Activated naive CD8-positive, alpha-beta T cell treated with anti-CD3 and anti-CD28 coated beads, Interleukin-2, amount 10 ng/mL, durations not matched to agents 7 days and 5 days (primary cell): ENCODE data around the gene UBTF. TPM values are rescaled to one million over a fixed set of nuclear protein-coding genes. Genes with fewer than 3 reads are reported as not detected.

Experiments
- ATAC-seq: fragments of 150-1000 bp; cut with Tn5 transposase; one replicate; pipeline ENCODE4 v1.10.0; 2021; ENCODE audit warnings: low read depth, moderate library complexity
- POLR2A ChIA-PET: fragments of 350-600 bp; sonication (Branson Sonifier 250); formaldehyde crosslinking; loops from one replicate; lab custom pipeline; 2021; ENCODE audit warnings: antibody characterized with exemption; lab: Charles Lee
- DNase-seq: peaks from one replicate; pipeline ENCODE4 v3.0.0; 2021
- H3K27ac Mint-ChIP-seq: one replicate; pipeline ENCODE4 v1.8.0; 2022; ENCODE audit warnings: mild to moderate bottlenecking, mixed read lengths
- H3K27me3 Mint-ChIP-seq: one replicate; pipeline ENCODE4 v1.8.0; 2022; ENCODE audit warnings: mild to moderate bottlenecking, moderate library complexity, mixed read lengths
- H3K36me3 Mint-ChIP-seq: one replicate; pipeline ENCODE4 v1.8.0; 2021; ENCODE audit warnings: mild to moderate bottlenecking, mixed read lengths
- H3K4me1 Mint-ChIP-seq: one replicate; pipeline ENCODE4 v1.8.0; 2021; ENCODE audit warnings: mixed read lengths
- H3K4me3 Mint-ChIP-seq: one replicate; pipeline ENCODE4 v1.8.0; 2022; ENCODE audit warnings: mild to moderate bottlenecking, moderate library complexity, mixed read lengths
- H3K9me3 Mint-ChIP-seq: one replicate; pipeline ENCODE4 v1.8.0; 2021; ENCODE audit warnings: mixed read lengths
- total RNA-seq, 2 experiments: library from RNA; stranded (reverse); gene quantifications; one replicate each; pipeline ENCODE4 v1.2.3, GENCODE V29; 2021

UBTF gene
- total RNA-seq, 2 experiments from 2014 or later = 183 to 200 TPM

DNA sequence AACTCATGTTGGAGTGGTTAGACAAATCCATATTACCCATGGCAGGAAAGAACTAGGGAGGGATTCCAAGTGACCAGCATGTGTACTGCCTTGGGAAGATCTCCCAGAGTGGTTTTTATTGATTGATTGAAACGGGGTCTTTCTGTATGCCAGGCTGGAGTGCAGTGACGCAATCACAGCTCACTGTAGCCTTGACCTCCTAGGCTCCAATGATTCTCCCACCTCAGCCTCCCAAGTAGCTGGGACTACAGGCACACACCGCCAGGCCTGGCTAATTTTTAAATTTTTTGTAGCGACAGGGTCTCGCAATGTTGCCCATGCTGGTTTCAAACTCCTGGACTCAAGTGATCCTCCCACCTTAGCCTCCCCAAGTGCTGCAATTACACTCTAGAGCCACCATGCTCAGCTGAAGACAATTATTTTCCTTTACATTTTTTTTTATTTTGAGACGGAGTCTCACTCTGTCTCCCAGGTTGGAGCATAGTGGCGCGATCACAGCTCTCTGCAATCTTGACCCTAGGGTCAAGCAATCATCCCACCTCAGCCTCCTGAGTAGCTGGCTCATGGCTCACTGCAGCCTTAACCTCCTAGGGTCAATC is 35.2 kb downstream of the UBTF start:
- Mint-ChIP-seq H3K27ac (no peak overlapping the region), H3K4me1 (peaks cover 31% of the 10 kb centered on the region), H3K27me3 (no peaks in the 10 kb centered on the region), H3K36me3 (peaks cover 15% of the 10 kb centered on the region), H3K9me3 (no peaks in the 10 kb centered on the region), H3K4me3 (peak overlapping the region; percentile 3)
- POLR2A ChIA-PET = interaction anchor here (1.2 to 4.2 kb wide), 4 partner anchors 14 to 43 kb away, joined by 3 to 56 read pairs (median 16); partner anchors contain the start of genes ASB16 and ATXN7L3
- ATAC-seq (no peak), DNase-seq (no peak)

DNA sequence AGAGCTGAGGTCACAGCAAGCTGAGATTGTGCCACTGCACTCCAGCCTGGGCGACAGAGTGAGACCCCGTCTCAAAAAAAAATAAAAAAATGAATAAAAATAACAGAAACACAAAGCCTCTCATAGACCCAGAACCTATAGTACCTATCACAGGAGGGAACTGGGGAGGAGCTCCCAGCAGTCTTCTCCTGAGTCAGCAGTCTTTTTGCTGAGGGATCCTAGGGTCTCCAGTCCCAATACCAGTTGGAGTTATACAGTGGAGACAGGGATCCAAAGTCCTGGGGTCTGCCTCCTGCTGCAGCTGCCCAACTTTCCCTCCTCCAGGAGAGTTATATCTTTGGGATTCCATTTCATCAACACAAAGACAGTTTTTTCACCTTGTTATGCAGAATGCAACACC is 36.5 kb downstream of the UBTF start:
- Mint-ChIP-seq H3K4me1 (peaks cover 24% of the 10 kb centered on the region), H3K9me3 (no peaks in the 10 kb centered on the region), H3K27me3 (no peaks in the 10 kb centered on the region), H3K36me3 (peaks cover 17% of the 10 kb centered on the region), H3K4me3 (no peak overlapping the region), H3K27ac (no peak overlapping the region)
- ATAC-seq (no peak), DNase-seq (no peak)
- POLR2A ChIA-PET = no interaction called here

DNA sequence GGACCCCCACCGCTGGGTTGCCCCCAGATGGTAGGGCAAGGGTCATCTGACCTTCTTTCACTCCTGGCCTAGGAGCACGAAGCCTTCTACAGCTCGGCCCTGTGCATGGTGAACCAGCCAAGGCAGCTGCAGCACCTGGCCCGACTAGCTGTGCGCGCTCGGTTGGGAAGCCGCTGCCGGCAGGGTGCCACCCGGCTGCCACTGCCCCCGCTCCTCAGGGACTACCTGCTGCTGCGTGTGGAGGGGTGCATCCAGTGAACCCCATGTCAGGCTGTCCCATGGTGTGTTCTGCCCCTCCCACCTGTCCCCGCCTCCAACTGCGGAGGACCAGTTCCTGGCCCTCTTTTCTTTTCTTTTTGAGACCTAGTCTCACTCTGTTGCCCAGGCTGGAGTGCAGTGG is 41.3 kb downstream of the UBTF start:
- DNase-seq (no peak), ATAC-seq (no peak)
- Mint-ChIP-seq H3K9me3 (no peaks in the 10 kb centered on the region), H3K36me3 (peaks cover 19% of the 10 kb centered on the region), H3K4me1 (peaks cover 4% of the 10 kb centered on the region), H3K4me3 (no peak overlapping the region), H3K27me3 (no peaks in the 10 kb centered on the region), H3K27ac (no peak overlapping the region)
- POLR2A ChIA-PET = no interaction called here

DNA sequence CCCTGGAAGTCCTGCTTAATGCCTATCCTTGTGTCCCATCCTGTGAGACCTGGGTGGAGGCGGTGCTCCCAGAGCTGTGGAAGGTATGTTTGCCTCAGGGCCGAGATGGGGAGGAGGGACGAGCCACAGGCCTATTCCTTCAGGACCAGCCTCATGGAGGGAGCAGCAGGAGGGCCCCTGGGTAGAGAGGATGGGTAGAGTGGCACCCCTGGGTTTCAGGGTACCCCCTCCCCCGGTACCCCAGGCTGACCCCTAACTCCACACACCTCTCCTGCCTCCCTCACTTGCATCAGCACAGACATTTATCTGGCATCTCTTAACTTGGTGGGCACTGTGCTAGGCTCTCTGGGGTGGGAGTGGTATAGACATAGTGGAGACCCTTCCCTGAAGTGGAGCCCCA is 41.8 kb downstream of the UBTF start:
- Mint-ChIP-seq H3K4me1 (peaks cover 4% of the 10 kb centered on the region), H3K9me3 (no peaks in the 10 kb centered on the region), H3K36me3 (peaks cover 19% of the 10 kb centered on the region), H3K27me3 (no peaks in the 10 kb centered on the region), H3K27ac (no peak overlapping the region), H3K4me3 (no peak overlapping the region)
- ATAC-seq = no peak
- POLR2A ChIA-PET = no interaction called here
- no peak for DNase-seq

DNA sequence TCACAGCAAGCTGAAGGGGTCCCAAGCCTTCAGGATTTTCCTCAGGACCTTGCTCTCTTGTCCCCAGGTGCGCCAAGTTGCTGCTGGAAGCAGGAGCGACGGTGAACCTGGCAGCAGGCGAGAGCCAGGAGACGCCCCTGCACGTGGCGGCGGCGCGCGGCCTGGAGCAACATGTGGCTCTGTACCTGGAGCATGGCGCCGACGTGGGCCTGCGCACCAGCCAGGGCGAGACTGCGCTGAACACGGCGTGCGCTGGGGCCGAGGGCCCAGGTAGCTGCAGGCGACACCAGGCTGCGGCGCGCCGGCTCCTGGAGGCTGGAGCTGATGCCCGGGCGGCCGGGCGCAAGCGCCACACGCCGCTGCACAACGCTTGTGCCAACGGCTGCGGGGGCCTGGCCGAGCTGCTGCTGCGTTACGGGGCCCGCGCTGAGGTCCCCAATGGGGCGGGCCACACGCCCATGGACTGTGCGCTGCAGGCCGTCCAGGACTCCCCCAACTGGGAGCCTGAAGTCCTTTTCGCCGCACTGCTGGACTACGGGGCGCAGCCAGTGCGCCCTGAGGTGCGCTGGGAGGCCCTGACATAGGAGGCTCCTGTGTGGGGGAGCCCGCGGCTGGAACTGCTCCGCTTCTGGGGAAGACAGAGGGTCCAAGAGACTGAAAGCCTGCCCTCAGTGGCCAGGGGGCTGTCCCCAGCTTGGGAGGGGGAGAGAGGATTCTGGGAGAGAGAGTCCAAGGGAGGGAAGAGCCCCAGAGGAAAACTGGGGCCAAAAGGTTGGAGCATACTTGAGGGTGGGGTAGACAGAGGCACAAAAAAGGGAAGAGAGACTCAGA is 42.6 kb downstream of the UBTF start:
- Mint-ChIP-seq H3K27ac (no peak overlapping the region), H3K4me1 (peaks cover 3% of the 10 kb centered on the region), H3K27me3 (no peaks in the 10 kb centered on the region), H3K36me3 (peaks cover 14% of the 10 kb centered on the region), H3K9me3 (no peaks in the 10 kb centered on the region), H3K4me3 (no peak overlapping the region)
- POLR2A ChIA-PET = interaction anchor here (0.9 kb wide), 1 partner anchor 9 kb away, joined by 3 read pairs; no protein-coding TSS in a partner anchor
- no peak for DNase-seq
- ATAC-seq = no peak

DNA sequence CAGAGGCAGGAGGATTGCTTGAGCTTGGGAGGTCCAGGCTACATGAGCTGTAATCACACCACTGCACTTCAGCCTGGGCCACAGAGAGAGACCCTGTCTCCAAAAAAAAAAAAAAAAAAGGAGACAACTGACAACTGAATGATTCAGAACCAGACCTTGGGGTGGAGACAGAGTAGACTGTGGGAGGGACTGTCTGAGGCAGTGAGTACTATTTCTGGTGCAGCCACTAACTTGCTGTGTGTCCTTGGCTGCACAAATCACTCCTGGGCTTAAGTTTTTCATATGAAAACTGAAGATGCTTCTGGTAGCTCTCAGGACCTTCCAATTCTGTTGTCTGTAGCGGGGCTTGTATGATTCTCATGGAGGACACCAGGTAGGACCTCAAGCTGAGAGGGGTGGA is 43.2 kb downstream of the UBTF start:
- POLR2A ChIA-PET = interaction anchor here (0.9 kb wide), 1 partner anchor 9 kb away, joined by 3 read pairs; no protein-coding TSS in a partner anchor
- Mint-ChIP-seq H3K4me3 (no peak overlapping the region), H3K27me3 (no peaks in the 10 kb centered on the region), H3K27ac (no peak overlapping the region), H3K9me3 (no peaks in the 10 kb centered on the region), H3K36me3 (peaks cover 10% of the 10 kb centered on the region), H3K4me1 (no peaks in the 10 kb centered on the region)
- no peak for ATAC-seq
- no peak for DNase-seq

DNA sequence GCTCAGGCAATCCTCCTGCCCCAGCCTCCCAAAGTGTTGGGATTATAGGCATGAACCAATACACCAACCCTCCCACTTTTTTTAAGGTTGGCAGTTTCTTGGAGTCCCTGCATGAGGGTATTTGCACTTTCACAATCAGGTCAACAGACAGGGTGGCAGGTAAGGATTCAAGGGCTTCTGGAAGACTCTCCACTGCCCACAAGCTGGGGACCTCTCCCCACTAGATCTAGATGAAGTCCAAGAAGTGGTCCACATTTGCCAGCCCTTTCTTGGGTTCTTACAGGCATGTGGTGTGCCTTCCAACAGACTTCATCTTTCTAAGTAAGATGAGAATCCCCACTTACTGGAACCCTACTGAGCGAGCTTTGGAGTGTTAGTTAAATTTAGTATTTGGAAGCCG is 45.0 kb downstream of the UBTF start:
- peaks cover 10% of the 10 kb centered on the region for H3K36me3 Mint-ChIP-seq
- POLR2A ChIA-PET = no interaction called here

DNA sequence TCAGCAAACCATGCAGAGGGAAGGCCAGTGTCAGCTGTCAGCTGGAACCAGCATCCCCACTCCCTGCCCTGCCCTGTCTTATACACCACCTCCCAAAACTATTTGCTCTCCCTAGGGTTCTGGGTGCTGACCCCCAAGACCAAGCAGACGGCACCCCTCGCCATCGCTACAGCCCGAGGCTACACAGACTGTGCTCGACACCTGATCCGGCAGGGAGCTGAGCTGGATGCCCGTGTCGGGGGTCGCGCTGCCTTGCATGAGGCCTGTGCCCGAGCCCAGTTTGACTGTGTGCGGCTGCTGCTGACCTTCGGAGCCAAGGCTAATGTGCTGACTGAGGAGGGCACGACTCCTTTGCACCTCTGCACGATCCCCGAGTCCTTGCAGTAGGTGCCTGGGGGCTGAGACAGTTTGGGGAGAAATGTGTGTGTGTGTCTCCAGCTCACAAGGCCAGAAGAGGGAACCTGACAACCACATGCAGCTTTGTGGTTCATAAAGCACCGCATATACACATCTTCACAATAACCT is 47.5 kb downstream of the UBTF start:
- Mint-ChIP-seq H3K27me3 (no peaks in the 10 kb centered on the region), H3K9me3 (no peaks in the 10 kb centered on the region), H3K27ac (peak overlapping the region; percentile 33), H3K4me1 (no peaks in the 10 kb centered on the region), H3K4me3 (no peak overlapping the region), H3K36me3 (peaks cover 6% of the 10 kb centered on the region)
- DNase-seq (no peak), ATAC-seq (no peak)
- POLR2A ChIA-PET = interaction anchor here (1.0 to 4.6 kb wide), 3 partner anchors 10 to 105 kb away, joined by 3 to 27 read pairs (median 4); partner anchors contain the start of gene TMUB2

More for the DNA sequence above, 45.0 kb downstream of the UBTF start:
- no peak overlapping the region for H3K4me3 Mint-ChIP-seq
- no peaks in the 10 kb centered on the region for H3K27me3 Mint-ChIP-seq
- H3K27ac Mint-ChIP-seq = no peak overlapping the region
- no peaks in the 10 kb centered on the region for H3K4me1 Mint-ChIP-seq
- H3K9me3 Mint-ChIP-seq = no peaks in the 10 kb centered on the region
- ATAC-seq (no peak), DNase-seq (no peak)

DNA sequence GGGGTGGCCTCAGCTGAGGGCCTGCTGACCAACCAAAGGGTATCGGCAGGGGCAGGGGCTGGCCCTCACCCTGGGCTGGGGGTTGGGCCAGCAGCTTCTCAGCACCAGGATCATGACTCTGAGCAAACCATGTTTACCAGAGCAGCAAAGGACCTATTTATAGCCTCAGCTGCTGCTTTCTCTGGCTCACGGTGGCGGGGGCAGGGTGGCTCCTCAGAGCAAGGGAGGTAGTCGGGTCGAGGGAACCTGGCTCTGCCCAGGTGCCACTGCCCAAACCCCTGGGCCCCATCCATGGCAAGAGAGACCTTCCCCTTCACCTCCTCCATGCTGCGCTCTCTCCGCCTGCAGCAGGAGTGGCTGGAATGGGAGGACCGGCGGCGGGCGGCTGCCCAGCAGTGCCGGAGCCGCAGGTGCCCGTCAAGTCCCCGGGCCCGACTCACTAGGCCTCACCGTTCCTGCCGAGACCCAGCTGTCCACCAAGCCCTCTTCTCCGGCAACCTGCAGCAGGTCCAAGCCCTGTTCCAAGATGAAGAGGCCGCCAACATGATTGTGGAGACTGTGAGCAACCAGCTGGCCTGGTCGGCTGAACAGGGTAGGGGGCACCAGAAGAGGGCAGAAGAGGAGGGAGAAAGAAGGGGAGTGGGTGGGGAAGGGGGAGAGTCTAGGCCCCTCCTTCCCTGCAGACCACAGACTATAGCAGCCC is 48.8 kb downstream of the UBTF start, which contains the start of gene ASB16:
TSS of gene ASB16 (plus strand) at position 206 of the 703 bp plus-strand sequence. CDS start at position 292, 86 bp downstream.
- DNase-seq = no peak
- H3K4me3 Mint-ChIP-seq = no peak within 1 kb of the TSS
- no peak within 1 kb of the TSS for H3K27ac Mint-ChIP-seq
- POLR2A ChIA-PET = interaction anchor here (1.1 to 4.6 kb wide), 2 partner anchors 15 to 31 kb away, joined by 3 to 27 read pairs; partner anchors contain the start of gene TMUB2
- ATAC-seq = no peak
- H3K4me1 Mint-ChIP-seq = no peaks in the 10 kb centered on the region
- no peaks in the 10 kb centered on the region for H3K27me3 Mint-ChIP-seq
- H3K36me3 Mint-ChIP-seq = peaks cover under 1% of the 10 kb centered on the region
- H3K9me3 Mint-ChIP-seq = no peaks in the 10 kb centered on the region

DNA sequence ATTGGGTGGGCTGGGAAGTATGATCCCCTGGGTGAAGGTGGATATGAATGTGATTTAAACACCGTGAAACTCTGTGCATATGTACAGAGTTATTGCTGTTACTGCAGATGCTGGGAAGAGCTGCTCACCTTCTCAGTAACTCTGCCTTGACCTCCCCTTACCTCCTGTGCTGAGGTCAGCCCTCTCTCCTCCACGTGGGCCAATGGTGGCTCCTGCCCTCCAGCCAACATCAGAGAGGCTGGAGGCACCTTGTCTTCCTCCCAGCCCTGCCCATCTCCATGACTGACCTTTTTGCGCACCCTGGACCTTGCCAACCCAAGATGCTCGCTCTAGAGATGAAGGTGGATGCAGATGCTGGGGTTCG is 49.4 kb downstream of the UBTF start:
- DNase-seq (no peak), ATAC-seq (no peak)
- H3K4me3 Mint-ChIP-seq = no peak overlapping the region
- H3K27ac Mint-ChIP-seq = no peak overlapping the region
- no peaks in the 10 kb centered on the region for H3K36me3 Mint-ChIP-seq
- POLR2A ChIA-PET = interaction anchor here (1.1 to 4.6 kb wide), 2 partner anchors 15 to 32 kb away, joined by 3 to 27 read pairs; partner anchors contain the start of gene TMUB2
- no peaks in the 10 kb centered on the region for H3K9me3 Mint-ChIP-seq
- no peaks in the 10 kb centered on the region for H3K27me3 Mint-ChIP-seq
- no peaks in the 10 kb centered on the region for H3K4me1 Mint-ChIP-seq

DNA sequence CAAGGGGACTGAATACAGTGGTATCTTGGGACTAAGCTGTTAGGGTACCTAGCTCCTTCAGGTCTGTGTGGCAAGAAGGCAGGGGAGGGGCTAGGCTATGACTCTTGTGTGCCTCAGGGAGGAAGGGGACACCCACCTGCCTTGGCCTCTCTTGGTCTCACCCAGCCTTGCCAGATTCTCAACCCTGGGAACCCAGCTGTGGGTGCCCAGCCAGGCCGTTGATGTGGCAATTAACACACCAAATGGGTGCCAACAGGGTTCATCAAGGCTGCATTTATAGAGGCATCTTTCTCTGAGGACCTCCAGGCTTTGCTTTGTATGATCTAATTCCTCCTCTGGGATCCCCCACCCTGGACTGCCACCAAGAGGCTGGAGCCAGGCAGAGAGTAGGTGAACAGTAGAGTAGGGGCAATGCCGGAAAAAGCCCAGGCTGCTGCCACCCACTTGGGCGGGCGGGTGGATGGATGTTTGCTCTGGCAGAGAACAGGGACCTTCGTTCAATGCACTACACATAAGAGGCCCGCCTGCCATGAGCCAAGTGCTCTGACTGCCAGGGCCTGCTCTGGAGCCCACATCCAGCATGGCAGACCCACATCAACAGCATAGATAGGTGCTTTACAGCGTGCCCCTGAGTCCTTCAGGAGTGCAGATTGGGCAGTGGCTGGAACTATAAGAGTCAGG is 52.2 kb downstream of the UBTF start:
- no peaks in the 10 kb centered on the region for H3K9me3 Mint-ChIP-seq
- H3K27me3 Mint-ChIP-seq = no peaks in the 10 kb centered on the region
- H3K36me3 Mint-ChIP-seq = no peaks in the 10 kb centered on the region
- no peak overlapping the region for H3K4me3 Mint-ChIP-seq
- DNase-seq = no peak
- no peak overlapping the region for H3K27ac Mint-ChIP-seq
- no peak for ATAC-seq
- POLR2A ChIA-PET = no interaction called here
- no peaks in the 10 kb centered on the region for H3K4me1 Mint-ChIP-seq

DNA sequence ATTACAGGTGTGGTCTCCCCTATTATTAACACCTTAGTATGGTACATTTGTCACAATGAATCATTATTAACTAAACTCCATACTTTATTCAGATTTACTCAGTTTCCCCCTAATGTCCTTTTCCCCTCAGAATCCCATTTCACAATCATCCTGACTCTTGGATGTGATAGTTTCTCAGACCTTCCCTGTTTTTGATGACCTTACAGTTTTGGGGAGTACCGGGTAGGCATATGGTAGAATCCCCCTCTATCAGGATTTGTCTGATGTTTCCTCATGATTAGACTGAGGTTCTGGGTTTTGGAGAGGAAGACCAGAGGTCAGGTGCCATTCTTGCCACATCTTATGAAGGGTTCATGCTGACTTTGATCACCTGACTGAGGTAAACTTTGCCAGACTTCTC is 55.0 kb downstream of the UBTF start:
- no peaks in the 10 kb centered on the region for H3K9me3 Mint-ChIP-seq
- H3K4me1 Mint-ChIP-seq = no peaks in the 10 kb centered on the region
- DNase-seq (no peak), ATAC-seq (no peak)
- no peaks in the 10 kb centered on the region for H3K27me3 Mint-ChIP-seq
- H3K36me3 Mint-ChIP-seq = peaks cover 1% of the 10 kb centered on the region
- H3K27ac Mint-ChIP-seq = no peak overlapping the region
- H3K4me3 Mint-ChIP-seq = no peak overlapping the region
- POLR2A ChIA-PET = interaction anchor here (0.6 kb wide), 1 partner anchor 57 kb away, joined by 4 read pairs; no protein-coding TSS in a partner anchor
